Testis (tissue), 2 donors: ENCODE data around the gene FUZ.

ENCODE experiments used
- CTCF ChIP-seq, 3 experiments: fragments of 450-650 bp in 2 of 3; fragments of 200-600 bp in 1 of 3; sonication (generic) in 1 of 3; IDR thresholded peaks; one replicate each; pipeline ENCODE4 v1.5.1; 2016 to 2019; ENCODE audit warnings: antibody characterized with exemption in 3 of 3, mild to moderate bottlenecking in 2 of 3, moderate library complexity in 1 of 3
- POLR2A ChIP-seq: fragments of 450-650 bp; IDR thresholded peaks from one replicate; pipeline ENCODE4 v1.6.1; 2017; ENCODE audit warnings: antibody characterized with exemption, mild to moderate bottlenecking, moderate library complexity

- no peak for TF ChIP-seq CTCF (IDR thresholded peaks at IDR 0.05)
- TF ChIP-seq POLR2A = no peak
Measured at GRCh38 chr19:49807904-49808675, 5.0 kb downstream of the FUZ start.
